HepG2 (cell line): Measurements from ENCODE around the gene UQCRFS1. TPM values are rescaled to one million over a fixed set of nuclear protein-coding genes. Genes with fewer than 3 reads are reported as not detected.

ENCODE experiments used
- ATAC-seq: fragments of 200-7000 bp; cut with Tn5 transposase; 3 replicates; pipeline ENCODE4 v1.9.1; 2020; ENCODE audit warnings: mild to moderate bottlenecking, moderate library complexity
- BruUV-seq: library from RNA; stranded (reverse); fragments of 400-500 nt; replicated peaks from 2 replicates; lab custom pipeline; 2021; lab: Mats Ljungman, UMichigan
- CTCF ChIA-PET: fragments of 300-600 bp; formaldehyde crosslinking; extraction: SDS; loops from one replicate; lab custom pipeline; 2021; ENCODE audit warnings: low total read pairs, inconsistent platforms, low intra/inter-chr PET ratio; lab: Yijun Ruan, JAX
- POLR2A ChIA-PET: fragments of 350-600 bp; sonication (Branson Sonifier 250); formaldehyde crosslinking; loops from one replicate; lab custom pipeline; 2020; ENCODE audit warnings: antibody characterized with exemption, inconsistent platforms; lab: Yijun Ruan, JAX
- DNase-seq: peaks from one replicate; pipeline ENCODE4 v3.0.0-alpha.2; 2015; ENCODE audit warnings: low spot score
- FAIRE-seq: peaks from 3 replicates; lab custom pipeline; 2011; peaks lifted over from hg19 to GRCh38; lab: Jason Lieb, UNC
- H2AFZ ChIP-seq: one replicate; pipeline ENCODE4 v1.6.1; 2011; ENCODE audit warnings: low read length, inconsistent platforms
- H3K27ac ChIP-seq: fragments of 300-600 bp; 3 replicates; pipeline ENCODE4 v1.8.0; 2011; ENCODE audit warnings: mixed run types, mild to moderate bottlenecking, mixed read lengths, low read length, inconsistent platforms; ENCODE audit not compliant: insufficient read depth; ENCODE audit errors: extremely low read length
- H3K27me3 ChIP-seq, 2 experiments: fragments of 200-600 bp in 1 of 2; 2 replicates in 1 of 2; 3 replicates in 1 of 2; pipeline versions ENCODE4 v1.6.0 to v1.8.0; 2011; ENCODE audit warnings: low read length in 2 of 2, mild to moderate bottlenecking in 2 of 2, moderate library complexity in 2 of 2, inconsistent platforms in 1 of 2; ENCODE audit not compliant: insufficient read depth in 2 of 2, control insufficient read depth in 1 of 2
- H3K36me3 ChIP-seq, 2 experiments: fragments of 200-600 bp in 1 of 2; replicated peaks in 1 of 2; 2 replicates in 1 of 2; 3 replicates in 1 of 2; pipeline versions ENCODE4 v1.5.1 to v1.8.0; 2011; ENCODE audit warnings: low read length in 2 of 2, inconsistent platforms in 1 of 2; ENCODE audit not compliant: insufficient read depth in 2 of 2, control insufficient read depth in 1 of 2
- H3K4me1 ChIP-seq: 2 replicates; pipeline ENCODE4 v1.5.1; 2012; ENCODE audit warnings: low read length, inconsistent platforms; ENCODE audit not compliant: insufficient read depth
- H3K4me2 ChIP-seq: 2 replicates; pipeline ENCODE4 v1.6.0; 2011; ENCODE audit warnings: low read depth, low read length, inconsistent platforms
- H3K4me3 ChIP-seq, 3 experiments: fragments of 200-600 bp in 1 of 3; sonication (generic), shearing (Covaris generic) in 1 of 3; replicated peaks in 1 of 3; 2 replicates each; pipeline ENCODE4 v1.5.1; 2011 to 2016; ENCODE audit warnings: low read length in 3 of 3, inconsistent platforms in 2 of 3, low read depth in 2 of 3, mild to moderate bottlenecking in 2 of 3, control low read depth in 1 of 3, mixed read lengths in 1 of 3; ENCODE audit not compliant: insufficient read depth in 1 of 3
- H3K79me2 ChIP-seq: one replicate; pipeline ENCODE4 v1.6.1; 2011; ENCODE audit warnings: low read length, inconsistent platforms; ENCODE audit not compliant: insufficient read depth
- H3K9ac ChIP-seq: 2 replicates; pipeline ENCODE4 v1.6.0; 2011; ENCODE audit warnings: mild to moderate bottlenecking, low read depth, low read length, inconsistent platforms; ENCODE audit not compliant: insufficient read depth
- H3K9me3 ChIP-seq: 2 replicates; pipeline ENCODE4 v1.5.1; 2012; ENCODE audit warnings: mild to moderate bottlenecking, low read length
- H4K20me1 ChIP-seq: 2 replicates; pipeline ENCODE4 v1.6.0; 2011; ENCODE audit warnings: inconsistent platforms, mild to moderate bottlenecking, low read length, moderate library complexity; ENCODE audit not compliant: insufficient read depth
- AGO1 ChIP-seq: fragments of 200-400 bp; formaldehyde crosslinking; IDR thresholded peaks from 2 replicates; pipeline ENCODE4 v1.6.1; 2017; ENCODE audit warnings: mild to moderate bottlenecking, low read depth, low read length, moderate library complexity; ENCODE audit not compliant: poor library complexity, severe bottlenecking
- CBX1 ChIP-seq: IDR thresholded peaks from one replicate; pipeline ENCODE4 v1.6.1; 2016; ENCODE audit warnings: antibody characterized with exemption, low read depth
- FOXA1 ChIP-seq, 2 experiments: fragments of 450-650 bp in 1 of 2; sonication (generic) in 1 of 2; formaldehyde crosslinking in 1 of 2; IDR thresholded peaks; 2 replicates each; pipeline versions ENCODE4 v1.4.0 to v1.6.1; 2016 to 2020; ENCODE audit warnings: missing genetic modification reagents in 1 of 2
- FOXJ3 ChIP-seq: sonication (generic); formaldehyde crosslinking; IDR thresholded peaks from 2 replicates; pipeline ENCODE4 v1.4.0; 2020; ENCODE audit warnings: missing genetic modification reagents, mild to moderate bottlenecking, borderline replicate concordance
- GABPA ChIP-seq, 2 experiments: IDR thresholded peaks; 2 replicates each; pipeline ENCODE4 v1.6.1; 2011 to 2016; ENCODE audit warnings: low read depth in 2 of 2, low read length in 1 of 2, missing biosample characterization in 1 of 2, missing genetic modification characterization in 1 of 2
- GFI1 ChIP-seq: sonication (generic); formaldehyde crosslinking; IDR thresholded peaks from 2 replicates; pipeline ENCODE4 v1.5.0; 2020; ENCODE audit warnings: missing genetic modification reagents, mild to moderate bottlenecking, borderline replicate concordance
- KAT7 ChIP-seq: IDR thresholded peaks from 2 replicates; pipeline ENCODE4 v1.6.1; 2018; ENCODE audit warnings: borderline replicate concordance, missing compliant biosample characterization
- SMC3 ChIP-seq: IDR thresholded peaks from 2 replicates; pipeline ENCODE4 v1.6.1; 2011; ENCODE audit warnings: low read length, improper control_type of control experiment
- SP1 ChIP-seq, 2 experiments: fragments of 450-650 bp in 1 of 2; sonication (generic) in 1 of 2; formaldehyde crosslinking in 1 of 2; IDR thresholded peaks; 2 replicates each; pipeline versions ENCODE4 v1.4.0 to v1.6.1; 2016 to 2020; ENCODE audit warnings: missing genetic modification reagents in 1 of 2
- TEAD3 ChIP-seq: optimal IDR thresholded peaks from 2 replicates; pipeline ENCODE3; 2016; ENCODE audit warnings: borderline replicate concordance
- ZBTB1 ChIP-seq: sonication (generic); formaldehyde crosslinking; IDR thresholded peaks from 2 replicates; pipeline ENCODE4 v1.4.0; 2020; ENCODE audit warnings: missing genetic modification reagents, borderline replicate concordance
- ZHX2 ChIP-seq, 2 experiments: sonication (generic) in 1 of 2; formaldehyde crosslinking in 1 of 2; IDR thresholded peaks; 2 replicates each; pipeline versions ENCODE4 v1.6.1 to v1.9.0; 2014 to 2022; ENCODE audit warnings: antibody characterized with exemption in 1 of 2, borderline replicate concordance in 1 of 2, inconsistent platforms in 1 of 2, low read depth in 1 of 2, missing genetic modification reagents in 1 of 2
- ZNF510 ChIP-seq: sonication (generic); formaldehyde crosslinking; IDR thresholded peaks from 2 replicates; pipeline ENCODE4 v1.4.0; 2020; ENCODE audit warnings: low read depth, mild to moderate bottlenecking, missing genetic modification reagents
- ZNF569 ChIP-seq: sonication (generic); formaldehyde crosslinking; IDR thresholded peaks from 2 replicates; pipeline ENCODE4 v1.5.0; 2020; ENCODE audit warnings: mild to moderate bottlenecking, missing genetic modification reagents, moderate library complexity, borderline replicate concordance
- ZNF737 ChIP-seq: sonication (generic); formaldehyde crosslinking; IDR thresholded peaks from 2 replicates; pipeline ENCODE4 v1.5.0; 2020; ENCODE audit warnings: missing genetic modification reagents, mild to moderate bottlenecking, borderline replicate concordance
- ZNF839 ChIP-seq: sonication (generic); formaldehyde crosslinking; IDR thresholded peaks from 2 replicates; pipeline ENCODE4 v1.4.0; 2020; ENCODE audit warnings: missing genetic modification reagents, mild to moderate bottlenecking, borderline replicate concordance
- WGBS: methylation state at CpG from one replicate; pipeline ENCODE4 v1.1.6; 2017; ENCODE audit warnings: low lambda C conversion rate; 5-methylcytosine and 5-hydroxymethylcytosine counted together
- in situ Hi-C: cut with HindIII; loops from 2 replicates; pipeline ENCODE4 v1.10.0; 2017; ENCODE audit warnings: low pct_unique_long_range_greater_than_20kb; ENCODE audit not compliant: extremely low pct_ligation_motif_present
- intact Hi-C: fragments of 100-400 bp; cut with micrococcal nuclease; formaldehyde crosslinking; loops from one replicate; pipeline ENCODE4 v1.10.0; 2022; ENCODE audit not compliant: unreplicated experiment
- polyA plus RNA-seq, 8 experiments: library from polyadenylated mRNA; depleted of rRNA in 3 of 8; stranded (reverse) in 7 of 8; unstranded in 1 of 8; fragments of >200 nt; fragmentation: Illumina TruSeq in 4 of 8; extraction: Trizol in 4 of 8; gene quantifications; 2 replicates each; pipeline versions ENCODE4 v1.2.1 to v1.2.3, GENCODE V29; 2011 to 2016; ENCODE audit warnings: low read depth in 4 of 8, missing spikeins in 1 of 8, mixed read lengths in 1 of 8; ENCODE audit not compliant: insufficient read depth in 1 of 8
- total RNA-seq, 5 experiments: library from RNA; depleted of rRNA; stranded (reverse); fragments of >200 nt; fragmentation: Illumina TruSeq; extraction: Trizol; gene quantifications; 2 replicates each; pipeline ENCODE4 v1.2.3, GENCODE V29; 2016; ENCODE audit warnings: low read depth in 1 of 5

Gene UQCRFS1
- total and polyA plus RNA-seq, 2 of the 13 experiments (the other 11 are each of a cell fraction or from before 2014, with no cell fraction given) = 49.5 to 51.1 TPM

GRCh38 chr19:29173896-29174295 is 39.1 kb downstream of the UQCRFS1 start:
- TF ChIP-seq FOXJ3 (CRISPR knock-in tag) (no peak), FOXA1 (IDR thresholded peaks at IDR 0.05) (no peak), FOXA1 (CRISPR knock-in tag; IDR thresholded peaks at IDR 0.05) (no peak), ZNF839 (no peak), SMC3 (no peak), ZNF510 (no peak), AGO1 (no peak), SP1 (IDR thresholded peaks at IDR 0.05) (no peak), SP1 (CRISPR knock-in tag; IDR thresholded peaks at IDR 0.05) (no peak), KAT7 (CRISPR knock-in tag) (no peak), ZHX2 (IDR thresholded peaks at IDR 0.05; ENCODE audit: low read depth) (no peak), ZHX2 (CRISPR knock-in tag; IDR thresholded peaks at IDR 0.05; ENCODE audit: borderline replicate concordance) (no peak), ZNF737 (CRISPR knock-in tag) (no peak), ZBTB1 (CRISPR knock-in tag) (no peak), GFI1 (no peak), GABPA (IDR thresholded peaks at IDR 0.05; ENCODE audit: low read depth, low read length) (no peak), GABPA (CRISPR knock-in tag; IDR thresholded peaks at IDR 0.05; ENCODE audit: low read depth) (no peak), ZNF569 (CRISPR knock-in tag) (no peak), CBX1 (no peak), TEAD3 (CRISPR knock-in tag) (no peak)
- no TSS peak for BruUV-seq
- no peaks in the 10 kb centered on the region for H3K36me3 ChIP-seq
- no peaks in the 10 kb centered on the region for H3K27me3 ChIP-seq
- no peak overlapping the region for H3K9ac ChIP-seq
- H3K4me3 ChIP-seq = no peak overlapping the region
- H4K20me1 ChIP-seq = no peaks in the 10 kb centered on the region
- peaks cover 83% of the 10 kb centered on the region for H3K9me3 ChIP-seq
- DNase-seq = no peak
- ATAC-seq = no peak
- POLR2A ChIA-PET = no interaction called here
- in situ Hi-C loops (no loop called here), intact Hi-C loops (no loop called here)
- WGBS = 16% methylated on average over 2 of the region's 2 CpGs
- CTCF ChIA-PET = no interaction called here
- no peak overlapping the region for H2AFZ ChIP-seq
- H3K79me2 ChIP-seq = no peaks in the 10 kb centered on the region
- no peak overlapping the region for H3K4me2 ChIP-seq
- FAIRE-seq = no peak
- H3K27ac ChIP-seq = no peak overlapping the region
- no peaks in the 10 kb centered on the region for H3K4me1 ChIP-seq
